IMR-90 (cell line): ENCODE measurements around the gene CNTFR. TPM values are rescaled to one million over a fixed set of nuclear protein-coding genes. Genes with fewer than 3 reads are reported as not detected.

Source experiments
- ATAC-seq: fragments of 200-7000 bp; cut with Tn5 transposase; 2 replicates; pipeline ENCODE4 v1.9.1; 2020; ENCODE audit warnings: low read depth, mild to moderate bottlenecking, moderate library complexity
- BruUV-seq: library from RNA; stranded (reverse); fragments of 400-500 nt; replicated peaks from 2 replicates; lab custom pipeline; 2021; lab: Mats Ljungman, UMichigan
- CTCF ChIA-PET: fragments of 300-600 bp; formaldehyde crosslinking; extraction: SDS; loops from one replicate; lab custom pipeline; 2021; ENCODE audit warnings: antibody characterized with exemption; lab: Yijun Ruan, JAX
- POLR2A ChIA-PET: fragments of 300-600 bp; sonication (Branson Sonifier 250); formaldehyde crosslinking; loops from one replicate; lab custom pipeline; 2022; ENCODE audit warnings: antibody characterized with exemption; ENCODE audit not compliant: unreplicated experiment; lab: Charles Lee
- DNase-seq: peaks from one replicate; pipeline ENCODE4 v3.0.0; 2013
- H2AFZ ChIP-seq: replicated peaks from 2 replicates; pipeline ENCODE3; 2013; ENCODE audit warnings: low read length, mild to moderate bottlenecking; ENCODE audit not compliant: poor library complexity
- H2AK5ac ChIP-seq: 2 replicates; pipeline ENCODE4 v1.6.1; 2013; ENCODE audit warnings: low read depth, low read length, inconsistent platforms
- H2AK9ac ChIP-seq: replicated peaks from 2 replicates; pipeline ENCODE3; 2013; ENCODE audit warnings: mild to moderate bottlenecking, low read depth, low read length, moderate library complexity; ENCODE audit not compliant: poor library complexity
- H2BK120ac ChIP-seq: 2 replicates; pipeline ENCODE4 v1.6.1; 2013; ENCODE audit warnings: low read depth, low read length, inconsistent platforms
- H2BK15ac ChIP-seq: 3 replicates; pipeline ENCODE4 v1.6.1; 2013; ENCODE audit warnings: low read depth, low read length, inconsistent platforms
- H2BK20ac ChIP-seq: 2 replicates; pipeline ENCODE4 v1.6.1; 2013; ENCODE audit warnings: low read depth, mild to moderate bottlenecking, inconsistent platforms, low read length, moderate library complexity
- H2BK5ac ChIP-seq: 2 replicates; pipeline ENCODE4 v1.6.1; 2013; ENCODE audit warnings: mild to moderate bottlenecking, low read depth, low read length, inconsistent platforms; ENCODE audit not compliant: poor library complexity, severe bottlenecking
- H3K14ac ChIP-seq: replicated peaks from 2 replicates; pipeline ENCODE4 v1.6.1; 2013; ENCODE audit warnings: low read depth, low read length, inconsistent platforms
- H3K18ac ChIP-seq: 2 replicates; pipeline ENCODE4 v1.6.1; 2013; ENCODE audit warnings: low read depth, low read length, control low read depth
- H3K23ac ChIP-seq: 2 replicates; pipeline ENCODE4 v1.6.1; 2013; ENCODE audit warnings: low read depth, low read length, inconsistent platforms
- H3K27ac ChIP-seq: 2 replicates; pipeline ENCODE4 v1.5.1; 2013; ENCODE audit warnings: mild to moderate bottlenecking, control low read depth, low read length; ENCODE audit not compliant: insufficient read depth
- H3K27me3 ChIP-seq: 2 replicates; pipeline ENCODE4 v1.6.1; 2013; ENCODE audit warnings: low read length; ENCODE audit not compliant: control insufficient read depth, insufficient read depth
- H3K36me3 ChIP-seq: 2 replicates; pipeline ENCODE4 v1.6.1; 2013; ENCODE audit warnings: low read length, mixed read lengths; ENCODE audit not compliant: control insufficient read depth, insufficient read depth
- H3K4ac ChIP-seq: 2 replicates; pipeline ENCODE4 v1.6.1; 2013; ENCODE audit warnings: low read depth, low read length, inconsistent platforms
- H3K4me1 ChIP-seq: 2 replicates; pipeline ENCODE4 v1.6.1; 2013; ENCODE audit warnings: low read length, mixed read lengths; ENCODE audit not compliant: control insufficient read depth, insufficient read depth
- H3K4me2 ChIP-seq: 2 replicates; pipeline ENCODE4 v1.6.1; 2013; ENCODE audit warnings: low read depth, mild to moderate bottlenecking, control low read depth, low read length, moderate library complexity
- H3K4me3 ChIP-seq: 2 replicates; pipeline ENCODE4 v1.5.1; 2013; ENCODE audit warnings: low read depth, mild to moderate bottlenecking, control low read depth, low read length, moderate library complexity; ENCODE audit not compliant: insufficient read depth
- H3K56ac ChIP-seq: 2 replicates; pipeline ENCODE4 v1.6.1; 2013; ENCODE audit warnings: low read length, inconsistent platforms; ENCODE audit not compliant: insufficient read depth; ENCODE audit errors: extremely low read depth
- H3K79me1 ChIP-seq, 2 experiments: 2 replicates each; pipeline ENCODE4 v1.6.1; 2013; ENCODE audit warnings: low read length in 2 of 2, inconsistent platforms in 1 of 2, low read depth in 1 of 2
- H3K9ac ChIP-seq: 2 replicates; pipeline ENCODE4 v1.6.1; 2013; ENCODE audit warnings: low read depth, low read length, control low read depth
- H3K9me1 ChIP-seq: 2 replicates; pipeline ENCODE4 v1.6.1; 2013; ENCODE audit warnings: low read length, inconsistent platforms; ENCODE audit not compliant: insufficient read depth
- H3K9me3 ChIP-seq: 2 replicates; pipeline ENCODE4 v1.6.1; 2013; ENCODE audit warnings: low read length; ENCODE audit not compliant: control insufficient read depth, insufficient read depth
- H4K20me1 ChIP-seq: 2 replicates; pipeline ENCODE4 v1.6.1; 2013; ENCODE audit warnings: low read length, inconsistent platforms; ENCODE audit not compliant: insufficient read depth
- H4K5ac ChIP-seq: 2 replicates; pipeline ENCODE4 v1.6.1; 2013; ENCODE audit warnings: mild to moderate bottlenecking, low read depth, low read length, control low read depth
- H4K8ac ChIP-seq, 2 experiments: 2 replicates each; pipeline ENCODE4 v1.6.1; 2013; ENCODE audit warnings: low read depth in 2 of 2, low read length in 2 of 2, control low read depth in 1 of 2, inconsistent platforms in 1 of 2
- H4K91ac ChIP-seq: 2 replicates; pipeline ENCODE4 v1.6.1; 2013; ENCODE audit warnings: low read depth, low read length, inconsistent platforms; ENCODE audit not compliant: insufficient read depth
- BHLHE40 ChIP-seq: fragments of 150-350 bp; IDR thresholded peaks from 2 replicates; pipeline ENCODE4 v1.6.1; 2016; ENCODE audit warnings: mild to moderate bottlenecking, low read depth, low read length
- CEBPB ChIP-seq: IDR thresholded peaks from 2 replicates; pipeline ENCODE4 v1.6.1; 2012; ENCODE audit warnings: low read depth, low read length, improper control_type of control experiment
- CHD1 ChIP-seq: IDR thresholded peaks from 2 replicates; pipeline ENCODE4 v1.6.1; 2012; ENCODE audit warnings: low read depth, low read length, improper control_type of control experiment
- CTCF ChIP-seq: conservative IDR thresholded peaks from 2 replicates; pipeline ENCODE4 v1.5.1; 2012; ENCODE audit warnings: mild to moderate bottlenecking, low read depth, low read length, improper control_type of control experiment
- ELK1 ChIP-seq: fragments of 150-350 bp; IDR thresholded peaks from 2 replicates; pipeline ENCODE4 v1.6.1; 2016; ENCODE audit warnings: low read depth, mild to moderate bottlenecking, low read length, moderate library complexity, borderline replicate concordance
- FOS ChIP-seq: fragments of 150-350 bp; IDR thresholded peaks from 2 replicates; pipeline ENCODE4 v1.6.1; 2016; ENCODE audit warnings: low read depth, low read length
- MAFK ChIP-seq: IDR thresholded peaks from 2 replicates; pipeline ENCODE4 v1.6.1; 2012; ENCODE audit warnings: low read depth, low read length, improper control_type of control experiment
- MAZ ChIP-seq: IDR thresholded peaks from 2 replicates; pipeline ENCODE4 v1.6.1; 2012; ENCODE audit warnings: low read depth, mild to moderate bottlenecking, low read length, improper control_type of control experiment, moderate library complexity, borderline replicate concordance
- MXI1 ChIP-seq: IDR thresholded peaks from 2 replicates; pipeline ENCODE4 v1.6.1; 2012; ENCODE audit warnings: low read depth, mild to moderate bottlenecking, low read length, moderate library complexity, borderline replicate concordance
- NFE2L2 ChIP-seq: fragments of 150-350 bp; IDR thresholded peaks from 2 replicates; pipeline ENCODE4 v1.6.1; 2016; ENCODE audit warnings: low read depth, mild to moderate bottlenecking, low read length
- POLR2A ChIP-seq: IDR thresholded peaks from 2 replicates; pipeline ENCODE4 v1.6.1; 2012; ENCODE audit warnings: mild to moderate bottlenecking, low read depth, low read length
- RAD21 ChIP-seq: IDR thresholded peaks from 2 replicates; pipeline ENCODE4 v1.6.1; 2012; ENCODE audit warnings: low read length, improper control_type of control experiment
- RCOR1 ChIP-seq: IDR thresholded peaks from 2 replicates; pipeline ENCODE4 v1.6.1; 2012; ENCODE audit warnings: mild to moderate bottlenecking, low read length, improper control_type of control experiment; ENCODE audit not compliant: insufficient replicate concordance
- RFX5 ChIP-seq: IDR thresholded peaks from 2 replicates; pipeline ENCODE4 v1.8.0; 2012; ENCODE audit warnings: low read depth, mild to moderate bottlenecking, low read length, moderate library complexity
- SMC3 ChIP-seq: fragments of 150-350 bp; IDR thresholded peaks from 2 replicates; pipeline ENCODE4 v1.6.1; 2016; ENCODE audit warnings: low read depth, mild to moderate bottlenecking, antibody characterized with exemption, low read length, moderate library complexity
- USF2 ChIP-seq: fragments of 150-350 bp; IDR thresholded peaks from 2 replicates; pipeline ENCODE4 v1.6.1; 2017; ENCODE audit warnings: mild to moderate bottlenecking, antibody characterized with exemption, low read length, low read depth
- WGBS, 2 experiments: methylation state at CpG; one replicate each; pipeline versions ENCODE4 v1.1.5 to v1.1.7; 2013; ENCODE audit warnings: missing lambda C conversion rate in 2 of 2; ENCODE audit not compliant: insufficient read length in 1 of 2; ENCODE audit errors: extremely low coverage in 2 of 2; 5-methylcytosine and 5-hydroxymethylcytosine counted together
- dilution Hi-C: fragments of 300-500 bp; cut with HindIII; formaldehyde crosslinking; loops from one replicate; pipeline ENCODE4 v1.14.3; 2018; ENCODE audit warnings: low sequenced_read_pairs; ENCODE audit not compliant: unreplicated experiment
- in situ Hi-C: fragments of 300-500 bp; cut with MboI; formaldehyde crosslinking; loops from 3 replicates; pipeline ENCODE4 v1.14.3; 2019; ENCODE audit warnings: low sequenced_read_pairs, inconsistent platforms, mixed read lengths
- intact Hi-C: fragments of 100-400 bp; cut with micrococcal nuclease; formaldehyde crosslinking; loops from 2 replicates; pipeline ENCODE4 v1.10.0; 2022
- polyA plus RNA-seq, 3 experiments: library from polyadenylated mRNA; depleted of rRNA; stranded (reverse); fragments of >200 nt; gene quantifications; 2 replicates each; pipeline ENCODE4 v1.2.3, GENCODE V29; 2012; ENCODE audit warnings: low replicate concordance in 1 of 3
- total RNA-seq: library from RNA; depleted of rRNA; stranded (reverse); fragments of >200 nt; gene quantifications from 2 replicates; pipeline ENCODE4 v1.2.3, GENCODE V29; 2012

Gene CNTFR
- total and polyA plus RNA-seq, 2 of the 4 experiments (the other 2 are of a cell fraction): not detected

GRCh38 chr9:34553511-34554021 lies 36.0 kb downstream of the CNTFR start:
- Histone ChIP-seq H3K23ac (no peak overlapping the region), H3K4ac (no peak overlapping the region), H4K8ac (no peak overlapping the region), H3K4me1 (no peaks in the 10 kb centered on the region), H3K27me3 (peaks cover 59% of the 10 kb centered on the region), H3K4me3 (no peak overlapping the region), H2BK5ac (no peak overlapping the region), H2AK5ac (no peak overlapping the region), H3K9me3 (no peaks in the 10 kb centered on the region), H3K27ac (no peak overlapping the region), H2BK20ac (no peak overlapping the region), H4K5ac (no peak overlapping the region), H4K91ac (no peak overlapping the region), H3K14ac (no peak overlapping the region), H3K56ac (no peak overlapping the region), H3K4me2 (no peak overlapping the region), H3K9me1 (no peaks in the 10 kb centered on the region), H3K9ac (no peak overlapping the region), H2AK9ac (no peak overlapping the region), H4K20me1 (no peaks in the 10 kb centered on the region), H3K79me1 (no peaks in the 10 kb centered on the region), H2BK120ac (no peak overlapping the region), H3K36me3 (no peaks in the 10 kb centered on the region), H2AFZ (no peak overlapping the region), H2BK15ac (no peak overlapping the region), H3K18ac (no peak overlapping the region)
- ATAC-seq: no peak
- TF ChIP-seq POLR2A (no peak), FOS (no peak), ELK1 (no peak), CEBPB (no peak), SMC3 (no peak), MAFK (no peak), RFX5 (no peak), RCOR1 (no peak), BHLHE40 (no peak), CTCF (no peak), CHD1 (no peak), RAD21 (no peak), NFE2L2 (no peak), MAZ (no peak), USF2 (no peak), MXI1 (no peak)
- intact Hi-C loops (no loop called here), dilution Hi-C loops (no loop called here), in situ Hi-C loops (loop anchor here (5.0 kb wide), 1 partner anchor 44 kb away; no protein-coding TSS in a partner anchor)
- no peak for DNase-seq
- 69% methylated on average over 9 of the region's 18 CpGs; no CpG with 5 or more reads in 1 of the 2 experiments for WGBS, 2 experiments
- BruUV-seq: no TSS peak
- ChIA-PET CTCF (no interaction called here), POLR2A (no interaction called here)
